ENCODE results near the gene TFF3.

TFF3 gene

GRCh38 chr21:42263591-42264131 lies 51.5 kb downstream of the TFF3 start:
- no peak for DNase-seq

DNA sequence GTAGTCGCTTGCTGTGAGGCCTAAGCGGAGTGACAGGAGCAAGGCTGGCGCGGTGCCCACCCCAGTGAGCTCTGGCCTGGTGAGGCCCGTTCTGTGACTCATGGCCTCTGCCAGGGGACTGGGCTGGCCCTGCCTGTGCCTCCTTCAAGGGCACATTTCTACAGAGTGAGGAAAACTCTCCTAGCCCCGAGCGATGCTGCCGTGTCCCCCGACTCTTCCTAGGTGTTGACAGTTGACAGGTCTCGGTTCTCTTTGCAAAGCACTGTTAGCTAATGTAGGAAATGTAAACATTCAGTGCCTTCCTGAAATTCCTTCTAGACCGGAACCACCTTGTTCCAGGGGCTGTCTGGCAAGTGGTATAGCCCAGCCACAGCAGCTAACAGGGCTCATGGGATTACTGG lies 52.4 kb downstream of the TFF3 start:
- no peak for DNase-seq

DNA sequence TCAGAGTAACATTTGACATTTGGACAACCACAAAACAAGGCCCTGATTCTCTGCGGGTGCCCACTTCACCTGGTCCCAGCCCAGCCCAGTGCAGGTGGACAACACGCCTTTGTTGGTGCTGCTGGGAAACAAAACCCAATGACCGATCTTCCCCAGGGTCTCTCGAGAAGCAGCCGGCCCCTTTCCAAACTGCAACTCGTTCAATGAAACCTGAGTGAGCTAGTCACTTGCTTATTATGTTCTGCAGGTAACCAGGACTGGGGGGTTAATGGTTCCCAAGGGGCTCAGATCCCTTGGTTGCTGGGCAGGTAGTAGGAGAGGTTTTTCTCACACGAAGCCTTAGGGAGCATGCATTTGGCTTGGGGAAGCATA lies 53.4 kb downstream of the TFF3 start:
- no peak for DNase-seq
